GM18499 (cell line): Measurements from ENCODE around the gene NEK1.
"Not testable (repeated sequence)": the region's sequence is repeated elsewhere in the genome, so short reads cannot be mapped to it uniquely, and the experiment has no call there.

Source experiments
- ATAC-seq: cut with Tn5 transposase; IDR thresholded peaks from one replicate; pipeline ENCODE4 v1.9.1; 2021; ENCODE audit warnings: moderate number of reproducible peaks; ENCODE audit not compliant: insufficient read depth, unreplicated experiment

NEK1 gene

GRCh38 chr4:169436734-169437133, 175.6 kb downstream of the NEK1 start:
- ATAC-seq, result no peak

- no peak for ATAC-seq
Observed at GRCh38 chr4:169428376-169428775, 184.0 kb downstream of the NEK1 start.

GRCh38 chr4:169427727-169428126, 184.7 kb downstream of the NEK1 start:
- not testable (repeated sequence) for ATAC-seq

- no peak for ATAC-seq
Observed at GRCh38 chr4:169420291-169420690, 192.1 kb downstream of the NEK1 start.

GRCh38 chr4:169418846-169419245, 193.5 kb downstream of the NEK1 start:
- no peak for ATAC-seq

- ATAC-seq, result no peak
Observed at GRCh38 chr4:169417629-169418282, 194.6 kb downstream of the NEK1 start.

GRCh38 chr4:169416997-169417396, 195.4 kb downstream of the NEK1 start:
- peak; percentile 77 for ATAC-seq

- no peak for ATAC-seq
Observed at GRCh38 chr4:169416461-169416860, 195.9 kb downstream of the NEK1 start.

GRCh38 chr4:169414913-169415312, 197.5 kb downstream of the NEK1 start:
- no peak for ATAC-seq

- ATAC-seq, result no peak
Observed at GRCh38 chr4:169412046-169412445, 200.3 kb downstream of the NEK1 start.

GRCh38 chr4:169410839-169411770, 201.3 kb downstream of the NEK1 start:
- ATAC-seq, result peak; percentile 99

GRCh38 chr4:169407217-169407845, 205.1 kb downstream of the NEK1 start:
- ATAC-seq, result no peak

- ATAC-seq, result no peak
Observed at GRCh38 chr4:169404960-169405359, 207.4 kb downstream of the NEK1 start.

- ATAC-seq, result no peak
Observed at GRCh38 chr4:169400832-169401231, 211.6 kb downstream of the NEK1 start.

- ATAC-seq, result peak; percentile 51
Observed at GRCh38 chr4:169399976-169400767, 212.2 kb downstream of the NEK1 start.

GRCh38 chr4:169398316-169398715, 214.1 kb downstream of the NEK1 start:
- no peak for ATAC-seq

GRCh38 chr4:169397762-169398161, 214.6 kb downstream of the NEK1 start:
- no peak for ATAC-seq

- ATAC-seq, result no peak
Observed at GRCh38 chr4:169385376-169385775, 227.0 kb downstream of the NEK1 start.

- ATAC-seq, result no peak
Observed at GRCh38 chr4:169384779-169385178, 227.6 kb downstream of the NEK1 start.

- no peak for ATAC-seq
Observed at GRCh38 chr4:169383724-169384123, 228.7 kb downstream of the NEK1 start.
